HG03575 (cell line): ENCODE data around the gene NSD1.
"Not testable (repeated sequence)": the region's sequence is repeated elsewhere in the genome, so short reads cannot be mapped to it uniquely, and the experiment has no call there.

Experiments
- ATAC-seq: cut with Tn5 transposase; IDR thresholded peaks from one replicate; pipeline ENCODE4 v1.9.1; 2021; ENCODE audit not compliant: unreplicated experiment, insufficient number of reproducible peaks, low FRiP score; ENCODE audit errors: extremely low read depth

NSD1 gene

GRCh38 chr5:177154003-177154643 is 20.6 kb downstream of the NSD1 start:
- ATAC-seq: no peak

- no peak for ATAC-seq
Observed at GRCh38 chr5:177162379-177162778, 28.8 kb downstream of the NSD1 start.

- no peak for ATAC-seq
Observed at GRCh38 chr5:177163500-177163899, 29.9 kb downstream of the NSD1 start.

GRCh38 chr5:177169271-177169670 is 35.7 kb downstream of the NSD1 start:
- no peak for ATAC-seq

GRCh38 chr5:177171961-177172360 is 38.4 kb downstream of the NSD1 start:
- ATAC-seq: no peak

- ATAC-seq: no peak
Observed at GRCh38 chr5:177175336-177175735, 41.8 kb downstream of the NSD1 start.

GRCh38 chr5:177176175-177176711 is 42.7 kb downstream of the NSD1 start:
- no peak for ATAC-seq

GRCh38 chr5:177177847-177178437 is 44.4 kb downstream of the NSD1 start:
- not testable (repeated sequence) for ATAC-seq

GRCh38 chr5:177178733-177179304 is 45.2 kb downstream of the NSD1 start:
- no peak for ATAC-seq

- ATAC-seq: no peak
Observed at GRCh38 chr5:177179431-177179830, 45.9 kb downstream of the NSD1 start.

GRCh38 chr5:177183142-177183541 is 49.6 kb downstream of the NSD1 start:
- ATAC-seq: no peak

- no peak for ATAC-seq
Observed at GRCh38 chr5:177183766-177184360, 50.3 kb downstream of the NSD1 start.

GRCh38 chr5:177185993-177186392 is 52.4 kb downstream of the NSD1 start:
- ATAC-seq: no peak

GRCh38 chr5:177186645-177187044 is 53.1 kb downstream of the NSD1 start:
- ATAC-seq: no peak

- ATAC-seq: no peak
Observed at GRCh38 chr5:177188775-177189174, 55.2 kb downstream of the NSD1 start.

- no peak for ATAC-seq
Observed at GRCh38 chr5:177189416-177189815, 55.8 kb downstream of the NSD1 start.

- no peak for ATAC-seq
Observed at GRCh38 chr5:177189965-177190364, 56.4 kb downstream of the NSD1 start.

GRCh38 chr5:177194268-177194667 is 60.7 kb downstream of the NSD1 start:
- no peak for ATAC-seq

GRCh38 chr5:177195307-177195952 is 61.9 kb downstream of the NSD1 start:
- no peak for ATAC-seq

GRCh38 chr5:177198738-177199137 is 65.2 kb downstream of the NSD1 start:
- ATAC-seq: no peak
